Central memory CD8-positive, alpha-beta T cell (primary cell): Measurements from ENCODE around the gene LCN12.

Experiments used
- ATAC-seq: fragments of 150-1000 bp; cut with Tn5 transposase; replicated peaks from 2 replicates; pipeline ENCODE4 v1.10.0; 2022; ENCODE audit warnings: mild to moderate bottlenecking, moderate FRiP score, moderate number of reproducible peaks; ENCODE audit not compliant: poor library complexity, severe bottlenecking; ENCODE audit errors: extremely low read depth
- DNase-seq, 2 donors: peaks; one replicate each; pipeline ENCODE4 v3.0.0; 2021; ENCODE audit warnings: low spot score in 2 of 2
- H3K27ac Mint-ChIP-seq: one replicate; pipeline ENCODE4 v1.8.0; 2022; ENCODE audit warnings: low read depth, mild to moderate bottlenecking, moderate library complexity, mixed read lengths
- H3K27me3 Mint-ChIP-seq: one replicate; pipeline ENCODE4 v1.8.0; 2022; ENCODE audit warnings: mixed read lengths
- H3K36me3 Mint-ChIP-seq: one replicate; pipeline ENCODE4 v1.8.0; 2022; ENCODE audit warnings: mild to moderate bottlenecking, moderate library complexity, mixed read lengths; ENCODE audit not compliant: insufficient read depth
- H3K4me1 Mint-ChIP-seq: one replicate; pipeline ENCODE4 v1.8.0; 2022; ENCODE audit warnings: mixed read lengths
- H3K4me3 Mint-ChIP-seq: one replicate; pipeline ENCODE4 v1.8.0; 2022; ENCODE audit warnings: mild to moderate bottlenecking, moderate library complexity, mixed read lengths
- H3K9me3 Mint-ChIP-seq: one replicate; pipeline ENCODE4 v1.8.0; 2022; ENCODE audit warnings: mixed read lengths

The LCN12 gene

GRCh38 chr9:136991993-136992818, 40.1 kb downstream of the LCN12 start, which contains the start of gene PAXX:
Gene PAXX (plus strand): TSS chr9:136992422. CDS start chr9:136992444, 22 bp downstream.
- Mint-ChIP-seq H3K4me3 (peak within 1 kb of the TSS; percentile 85), H3K27ac (peak within 1 kb of the TSS; percentile 93), H3K36me3 (peaks cover 22% of the 10 kb centered on the region), H3K27me3 (no peaks in the 10 kb centered on the region), H3K4me1 (peaks cover 18% of the 10 kb centered on the region), H3K9me3 (no peaks in the 10 kb centered on the region)
- ATAC-seq (peak; percentile 81), DNase-seq (peak; percentile 89)

- Mint-ChIP-seq H3K4me3 (peak overlapping the region; percentile 85), H3K9me3 (no peaks in the 10 kb centered on the region), H3K27ac (peak overlapping the region; percentile 93), H3K4me1 (peaks cover 25% of the 10 kb centered on the region), H3K27me3 (no peaks in the 10 kb centered on the region), H3K36me3 (peaks cover 27% of the 10 kb centered on the region)
- DNase-seq = peak in 1 of 2 donors; percentile 57
- ATAC-seq = no peak
Observed at GRCh38 chr9:136992819-136993369, 40.8 kb downstream of the LCN12 start.

- H3K27ac Mint-ChIP-seq = peak overlapping the region; percentile 93
- peak overlapping the region; percentile 85 for H3K4me3 Mint-ChIP-seq
- H3K4me1 Mint-ChIP-seq = peaks cover 32% of the 10 kb centered on the region
Observed at GRCh38 chr9:136994180-136994887, 42.3 kb downstream of the LCN12 start.

GRCh38 chr9:136994888-136995230, 42.8 kb downstream of the LCN12 start:
- no peaks in the 10 kb centered on the region for H3K9me3 Mint-ChIP-seq
- H3K4me3 Mint-ChIP-seq = no peak overlapping the region
- DNase-seq (no peak), ATAC-seq (no peak)
- H3K27ac Mint-ChIP-seq = no peak overlapping the region
- no peaks in the 10 kb centered on the region for H3K27me3 Mint-ChIP-seq
- H3K36me3 Mint-ChIP-seq = peaks cover 29% of the 10 kb centered on the region
- peaks cover 33% of the 10 kb centered on the region for H3K4me1 Mint-ChIP-seq

More at GRCh38 chr9:136994180-136994887, 42.3 kb downstream of the LCN12 start:
- Mint-ChIP-seq H3K9me3 (no peaks in the 10 kb centered on the region), H3K27me3 (no peaks in the 10 kb centered on the region), H3K36me3 (peaks cover 29% of the 10 kb centered on the region)
- DNase-seq = no peak
- ATAC-seq = no peak

- H3K4me3 Mint-ChIP-seq = no peak overlapping the region
- DNase-seq (no peak), ATAC-seq (no peak)
- peaks cover 32% of the 10 kb centered on the region for H3K36me3 Mint-ChIP-seq
- H3K27ac Mint-ChIP-seq = no peak overlapping the region
- H3K9me3 Mint-ChIP-seq = no peaks in the 10 kb centered on the region
- no peaks in the 10 kb centered on the region for H3K27me3 Mint-ChIP-seq
- H3K4me1 Mint-ChIP-seq = peaks cover 38% of the 10 kb centered on the region
Observed at GRCh38 chr9:136995362-136995761, 43.3 kb downstream of the LCN12 start.

GRCh38 chr9:136995772-136996311, 43.8 kb downstream of the LCN12 start:
- Mint-ChIP-seq H3K4me3 (peak overlapping the region; percentile 83), H3K36me3 (peaks cover 36% of the 10 kb centered on the region), H3K27me3 (no peaks in the 10 kb centered on the region), H3K9me3 (no peaks in the 10 kb centered on the region), H3K27ac (peak overlapping the region; percentile 95), H3K4me1 (peaks cover 43% of the 10 kb centered on the region)
- DNase-seq = no peak
- no peak for ATAC-seq

GRCh38 chr9:136996361-136997292, 44.6 kb downstream of the LCN12 start, which contains the start of gene CLIC3:
Gene CLIC3 (minus strand): TSS chr9:136996568. CDS start chr9:136996543, 25 bp downstream.
- Mint-ChIP-seq H3K27ac (peak within 1 kb of the TSS; percentile 95), H3K9me3 (no peaks in the 10 kb centered on the region), H3K36me3 (peaks cover 33% of the 10 kb centered on the region), H3K27me3 (no peaks in the 10 kb centered on the region), H3K4me3 (peak within 1 kb of the TSS; percentile 83), H3K4me1 (peaks cover 44% of the 10 kb centered on the region)
- DNase-seq (peak; percentile 41 to 69), ATAC-seq (peak; percentile 34)

- peak overlapping the region; percentile 95 for H3K27ac Mint-ChIP-seq
Observed at GRCh38 chr9:136997371-136997770, 45.3 kb downstream of the LCN12 start.

GRCh38 chr9:136997830-136998234, 45.8 kb downstream of the LCN12 start:
- peaks cover 44% of the 10 kb centered on the region for H3K4me1 Mint-ChIP-seq
- H3K4me3 Mint-ChIP-seq = peak overlapping the region; percentile 83
- ATAC-seq (peak; percentile 12), DNase-seq (peak in 1 of 2 donors; percentile 56)
- H3K36me3 Mint-ChIP-seq = peaks cover 27% of the 10 kb centered on the region
- H3K27ac Mint-ChIP-seq = peak overlapping the region; percentile 95
- no peaks in the 10 kb centered on the region for H3K27me3 Mint-ChIP-seq
- H3K9me3 Mint-ChIP-seq = no peaks in the 10 kb centered on the region

More at GRCh38 chr9:136997371-136997770, 45.3 kb downstream of the LCN12 start:
- no peaks in the 10 kb centered on the region for H3K27me3 Mint-ChIP-seq
- ATAC-seq (no peak), DNase-seq (no peak)
- H3K4me3 Mint-ChIP-seq = peak overlapping the region; percentile 83
- peaks cover 44% of the 10 kb centered on the region for H3K4me1 Mint-ChIP-seq
- no peaks in the 10 kb centered on the region for H3K9me3 Mint-ChIP-seq
- H3K36me3 Mint-ChIP-seq = peaks cover 29% of the 10 kb centered on the region

GRCh38 chr9:137000177-137000930, 48.3 kb downstream of the LCN12 start:
- Mint-ChIP-seq H3K27ac (peak overlapping the region; percentile 80), H3K4me1 (peaks cover 45% of the 10 kb centered on the region), H3K27me3 (no peaks in the 10 kb centered on the region), H3K4me3 (peak overlapping the region; percentile 60), H3K9me3 (no peaks in the 10 kb centered on the region), H3K36me3 (peaks cover 20% of the 10 kb centered on the region)
- DNase-seq = no peak
- peak; percentile 49 for ATAC-seq
